Measurements from ENCODE around the gene UGT1A5. TPM values are rescaled to one million over a fixed set of nuclear protein-coding genes. Genes with fewer than 3 reads are reported as not detected.
"Not testable (repeated sequence)": the region's sequence is repeated elsewhere in the genome, so short reads cannot be mapped to it uniquely, and the experiment has no call there.

The UGT1A5 gene
- total RNA-seq, 6 experiments from 2014 or later, result 1.3 to 10.0 (median 3.8) TPM

GRCh38 chr2:233700028-233700635 is 12.6 kb upstream of the UGT1A5 start:
- Histone ChIP-seq H3K4me3 (no peak overlapping the region), H3K27ac (peak overlapping the region in 2 of 3 donors; percentile 62 to 86), H3K4me1 (peaks cover 0 to 55% (median 21%) of the 10 kb centered on the region in 4 donors), H3K9me3 (no peaks in the 10 kb centered on the region), H3K27me3 (no peaks in the 10 kb centered on the region), H3K36me3 (no peaks in the 10 kb centered on the region)
- DNase-seq (peak in 1 of 3 donors; percentile 70), ATAC-seq (peak; percentile 83 to 94 (median 94))
- WGBS (ENCODE audit: insufficient coverage, low coverage, low lambda C conversion rate, missing lambda C conversion rate), result 21% methylated on average over 1 of the region's 1 CpG
- intact Hi-C loops (cut with DNase I), result no loop called here
- TF ChIP-seq POLR2A (IDR thresholded peaks at IDR 0.05) (no peak), CTCF (IDR thresholded peaks at IDR 0.05) (no peak)

GRCh38 chr2:233700842-233701241 is 11.9 kb upstream of the UGT1A5 start:
- DNase-seq, result not testable (repeated sequence)
- 49% methylated on average over 3 of the region's 5 CpGs for WGBS (ENCODE audit: insufficient coverage, low coverage, low lambda C conversion rate, missing lambda C conversion rate)

GRCh38 chr2:233702238-233702637 is 10.5 kb upstream of the UGT1A5 start:
- ATAC-seq (no peak), DNase-seq (no peak)
- Histone ChIP-seq H3K27ac (peak overlapping the region in 1 of 3 donors; percentile 36), H3K36me3 (no peaks in the 10 kb centered on the region), H3K4me1 (peaks cover 0 to 75% (median 30%) of the 10 kb centered on the region in 4 donors), H3K27me3 (no peaks in the 10 kb centered on the region), H3K4me3 (no peak overlapping the region), H3K9me3 (no peaks in the 10 kb centered on the region)
- intact Hi-C loops (cut with DNase I), result no loop called here
- WGBS (ENCODE audit: insufficient coverage, low coverage, low lambda C conversion rate, missing lambda C conversion rate), result 12% methylated on average over 3 of the region's 3 CpGs
- TF ChIP-seq POLR2A (IDR thresholded peaks at IDR 0.05) (no peak), CTCF (IDR thresholded peaks at IDR 0.05) (no peak)

More at GRCh38 chr2:233700842-233701241, 11.9 kb upstream of the UGT1A5 start:
- peaks cover 0 to 62% (median 25%) of the 10 kb centered on the region in 4 donors for H3K4me1 ChIP-seq
- H3K36me3 ChIP-seq; intact Hi-C loops (cut with DNase I); H3K9me3 ChIP-seq; H3K4me3 ChIP-seq; ATAC-seq; H3K27me3 ChIP-seq: not testable (repeated sequence)
- peak overlapping the region in 1 of 3 donors; percentile 31 for H3K27ac ChIP-seq

- H3K36me3 ChIP-seq, result no peaks in the 10 kb centered on the region
- peak; percentile 86 to 95 (median 91) for DNase-seq
- H3K9me3 ChIP-seq, result no peaks in the 10 kb centered on the region
- 25% methylated on average over 4 of the region's 4 CpGs for WGBS (ENCODE audit: insufficient coverage, low coverage, low lambda C conversion rate, missing lambda C conversion rate)
- H3K27me3 ChIP-seq, result no peaks in the 10 kb centered on the region
- intact Hi-C loops (cut with DNase I), result no loop called here
- H3K4me3 ChIP-seq, result peak overlapping the region in 1 of 3 donors; percentile 7
- H3K4me1 ChIP-seq, result peaks cover 0 to 92% (median 23%) of the 10 kb centered on the region in 4 donors
- ATAC-seq, result peak; percentile 89 to 98 (median 96)
- peak overlapping the region; percentile 24 to 79 (median 56) for H3K27ac ChIP-seq
- no peak for TF ChIP-seq CTCF (IDR thresholded peaks at IDR 0.05)
- peak; percentile 41 for TF ChIP-seq POLR2A (IDR thresholded peaks at IDR 0.05)
Observed at GRCh38 chr2:233705911-233706506, 6.7 kb upstream of the UGT1A5 start.

- no peak for TF ChIP-seq CTCF (IDR thresholded peaks at IDR 0.05)
- TF ChIP-seq POLR2A (IDR thresholded peaks at IDR 0.05), result no peak
- Histone ChIP-seq H3K4me1 (peaks cover 0 to 96% (median 26%) of the 10 kb centered on the region in 4 donors), H3K36me3 (no peaks in the 10 kb centered on the region), H3K9me3 (no peaks in the 10 kb centered on the region), H3K27ac (peak overlapping the region in 2 of 3 donors; percentile 51 to 79), H3K27me3 (no peaks in the 10 kb centered on the region), H3K4me3 (peak overlapping the region in 1 of 3 donors; percentile 5)
- 8% methylated on average over 1 of the region's 1 CpG for WGBS (ENCODE audit: insufficient coverage, low coverage, low lambda C conversion rate, missing lambda C conversion rate)
- DNase-seq (no peak), ATAC-seq (peak in 3 of 4 donors; percentile 1 to 9 (median 7))
- intact Hi-C loops (cut with DNase I), result no loop called here
Observed at GRCh38 chr2:233706720-233707119, 6.0 kb upstream of the UGT1A5 start.
